GM18861 (cell line): ENCODE results near the gene MISP.

Experiments
- ATAC-seq: cut with Tn5 transposase; IDR thresholded peaks from one replicate; pipeline ENCODE4 v1.9.1; 2021; ENCODE audit not compliant: unreplicated experiment

MISP gene

GRCh38 chr19:746208-746819 lies 4.6 kb upstream of the MISP start:
- ATAC-seq: no peak

GRCh38 chr19:746956-747355 lies 4.0 kb upstream of the MISP start:
- no peak for ATAC-seq

GRCh38 chr19:747432-748273 lies 3.3 kb upstream of the MISP start:
- ATAC-seq: no peak

- ATAC-seq: no peak
Measured at GRCh38 chr19:748274-748598, 2.7 kb upstream of the MISP start.

GRCh38 chr19:749811-750210 lies 1.1 kb upstream of the MISP start:
- ATAC-seq: no peak

GRCh38 chr19:751501-752341 lies 809 bp downstream of the MISP start:
- no peak for ATAC-seq

GRCh38 chr19:752652-753517 lies 2.0 kb downstream of the MISP start:
- no peak for ATAC-seq

GRCh38 chr19:754530-754929 lies 3.6 kb downstream of the MISP start:
- ATAC-seq: no peak

GRCh38 chr19:755063-755462 lies 4.2 kb downstream of the MISP start:
- no peak for ATAC-seq

- ATAC-seq: no peak
Measured at GRCh38 chr19:756236-756635, 5.3 kb downstream of the MISP start.

- ATAC-seq: no peak
Measured at GRCh38 chr19:756821-757688, 6.1 kb downstream of the MISP start.

- ATAC-seq: no peak
Measured at GRCh38 chr19:757811-758668, 7.1 kb downstream of the MISP start.

GRCh38 chr19:763181-763580 lies 12.3 kb downstream of the MISP start:
- no peak for ATAC-seq

GRCh38 chr19:763869-764268 lies 13.0 kb downstream of the MISP start:
- ATAC-seq: no peak

- no peak for ATAC-seq
Measured at GRCh38 chr19:764301-764700, 13.4 kb downstream of the MISP start.

- ATAC-seq: no peak
Measured at GRCh38 chr19:765179-765738, 14.3 kb downstream of the MISP start.

GRCh38 chr19:768424-768823 lies 17.5 kb downstream of the MISP start:
- ATAC-seq: no peak

GRCh38 chr19:769616-770015 lies 18.7 kb downstream of the MISP start:
- no peak for ATAC-seq

GRCh38 chr19:771332-771785 lies 20.4 kb downstream of the MISP start:
- ATAC-seq: no peak
